SK-N-SH treated with all-trans-retinoic acid at 6 μM for 48 hours (cell line): Measurements from ENCODE around the gene NKX2-2.

ENCODE experiments used
- ATAC-seq: fragments of 200-7000 bp; cut with Tn5 transposase; 3 replicates; pipeline ENCODE4 v1.9.1; 2020; ENCODE audit warnings: mild to moderate bottlenecking, moderate library complexity
- ARNTL ChIP-seq: fragments of 450-650 bp; formaldehyde crosslinking; IDR thresholded peaks from 2 replicates; pipeline ENCODE4 v1.5.0; 2020; ENCODE audit warnings: low read depth, mild to moderate bottlenecking, moderate library complexity, borderline replicate concordance
- BACH2 ChIP-seq: fragments of 250-450 bp; sonication (Bioruptor Pico); IDR thresholded peaks from 2 replicates; pipeline ENCODE4 v1.9.0; 2021; ENCODE audit warnings: mild to moderate bottlenecking, borderline replicate concordance
- CSDC2 ChIP-seq: fragments of 250-450 bp; sonication (Bioruptor Pico); IDR thresholded peaks from 2 replicates; pipeline ENCODE4 v1.5.0; 2020; ENCODE audit warnings: mild to moderate bottlenecking, moderate library complexity
- ESRRG ChIP-seq: fragments of 250-450 bp; sonication (Bioruptor Pico); IDR thresholded peaks from 2 replicates; pipeline ENCODE4 v1.6.1; 2021; ENCODE audit warnings: mild to moderate bottlenecking
- GLIS3 ChIP-seq: fragments of 250-450 bp; sonication (Bioruptor Pico); IDR thresholded peaks from 2 replicates; pipeline ENCODE4 v1.5.0; 2020; ENCODE audit warnings: mild to moderate bottlenecking, moderate library complexity
- ISL1 ChIP-seq: fragments of 250-450 bp; sonication (Bioruptor Pico); IDR thresholded peaks from 2 replicates; pipeline ENCODE4 v2.1.2; 2022; ENCODE audit warnings: mild to moderate bottlenecking, moderate library complexity
- OSR1 ChIP-seq: fragments of 250-450 bp; sonication (Bioruptor Pico); IDR thresholded peaks from 2 replicates; pipeline ENCODE4 v1.8.0; 2022; ENCODE audit warnings: moderate library complexity, mild to moderate bottlenecking, inconsistent platforms
- PPARA ChIP-seq: fragments of 250-450 bp; sonication (Bioruptor Pico); IDR thresholded peaks from 2 replicates; pipeline ENCODE4 v1.5.0; 2020; ENCODE audit warnings: mild to moderate bottlenecking, borderline replicate concordance
- RARB ChIP-seq: fragments of 250-450 bp; sonication (Bioruptor Pico); IDR thresholded peaks from 2 replicates; pipeline ENCODE4 v1.8.0; 2021; ENCODE audit warnings: mild to moderate bottlenecking, moderate library complexity
- SNAI2 ChIP-seq: fragments of 250-450 bp; sonication (Bioruptor Pico); IDR thresholded peaks from 2 replicates; pipeline ENCODE4 v1.5.0; 2020; ENCODE audit warnings: mild to moderate bottlenecking, moderate library complexity
- TCF4 ChIP-seq: fragments of 250-450 bp; sonication (Bioruptor Pico); IDR thresholded peaks from 2 replicates; pipeline ENCODE4 v1.8.0; 2021; ENCODE audit warnings: mild to moderate bottlenecking, moderate library complexity, borderline replicate concordance
- ZC3H10 ChIP-seq: fragments of 250-450 bp; sonication (Bioruptor Pico); IDR thresholded peaks from 2 replicates; pipeline ENCODE4 v1.5.1; 2021; ENCODE audit warnings: mild to moderate bottlenecking, moderate library complexity
- ZFP3 ChIP-seq: fragments of 250-450 bp; sonication (Bioruptor Pico); IDR thresholded peaks from 2 replicates; pipeline ENCODE4 v1.5.0; 2020; ENCODE audit warnings: mild to moderate bottlenecking, moderate library complexity
- ZFP30 ChIP-seq: fragments of 450-650 bp; formaldehyde crosslinking; IDR thresholded peaks from 2 replicates; pipeline ENCODE4 v1.5.0; 2022; ENCODE audit warnings: mild to moderate bottlenecking, moderate library complexity
- ZNF565 ChIP-seq: fragments of 450-650 bp; formaldehyde crosslinking; conservative IDR thresholded peaks from 2 replicates; pipeline ENCODE4 v1.5.0; 2020; ENCODE audit warnings: low read depth, mild to moderate bottlenecking, moderate library complexity
- ZNF70 ChIP-seq: fragments of 450-650 bp; formaldehyde crosslinking; IDR thresholded peaks from 2 replicates; pipeline ENCODE4 v1.5.0; 2020; ENCODE audit warnings: mild to moderate bottlenecking, moderate library complexity
- ZNF8 ChIP-seq: fragments of 450-650 bp; formaldehyde crosslinking; IDR thresholded peaks from 2 replicates; pipeline ENCODE4 v1.5.0; 2020; ENCODE audit warnings: mild to moderate bottlenecking, moderate library complexity
- TF ChIP-seq, protein P1 (sequence below): fragments of 250-450 bp; sonication (Bioruptor Pico); IDR thresholded peaks from 2 replicates; pipeline ENCODE4 v1.5.0; 2020; ENCODE audit warnings: mild to moderate bottlenecking, moderate library complexity
- TF ChIP-seq, protein P2 (sequence below): fragments of 250-450 bp; sonication (Bioruptor Pico); IDR thresholded peaks from 2 replicates; pipeline ENCODE4 v1.8.0; 2021; ENCODE audit warnings: low read depth, mild to moderate bottlenecking, moderate library complexity, borderline replicate concordance
- TF ChIP-seq, protein P3 (sequence below): fragments of 250-450 bp; sonication (Bioruptor Pico); IDR thresholded peaks from 2 replicates; pipeline ENCODE4 v1.5.1; 2021; ENCODE audit warnings: mild to moderate bottlenecking, moderate library complexity
- TF ChIP-seq, protein P4 (sequence below): fragments of 250-450 bp; sonication (Bioruptor Pico); IDR thresholded peaks from 2 replicates; pipeline ENCODE4 v1.8.0; 2020; ENCODE audit warnings: mild to moderate bottlenecking, moderate library complexity, borderline replicate concordance

NKX2-2 gene

DNA sequence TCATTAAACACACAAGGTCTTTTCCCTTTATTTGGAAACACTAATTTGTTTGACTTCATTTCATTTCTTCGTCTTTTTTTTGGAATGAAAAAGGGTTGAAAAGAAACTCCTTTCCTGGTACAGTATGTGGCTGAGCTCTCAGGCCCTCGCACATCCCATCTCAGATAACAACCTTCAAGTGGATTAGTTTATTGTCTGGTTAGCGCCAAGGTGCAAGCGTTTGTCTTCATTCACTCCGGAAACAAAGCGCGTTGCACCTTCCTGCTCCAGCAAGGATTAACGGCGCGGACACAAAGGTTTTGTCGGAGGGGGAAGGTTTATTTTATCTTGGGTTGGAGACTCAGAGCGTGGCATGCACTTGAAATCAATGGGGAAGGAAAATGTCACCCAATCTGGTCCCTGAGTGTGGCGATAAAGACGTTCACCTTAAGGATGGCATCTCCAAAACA lies 5.3 kb upstream of the NKX2-2 start:
- ATAC-seq: no peak

DNA sequence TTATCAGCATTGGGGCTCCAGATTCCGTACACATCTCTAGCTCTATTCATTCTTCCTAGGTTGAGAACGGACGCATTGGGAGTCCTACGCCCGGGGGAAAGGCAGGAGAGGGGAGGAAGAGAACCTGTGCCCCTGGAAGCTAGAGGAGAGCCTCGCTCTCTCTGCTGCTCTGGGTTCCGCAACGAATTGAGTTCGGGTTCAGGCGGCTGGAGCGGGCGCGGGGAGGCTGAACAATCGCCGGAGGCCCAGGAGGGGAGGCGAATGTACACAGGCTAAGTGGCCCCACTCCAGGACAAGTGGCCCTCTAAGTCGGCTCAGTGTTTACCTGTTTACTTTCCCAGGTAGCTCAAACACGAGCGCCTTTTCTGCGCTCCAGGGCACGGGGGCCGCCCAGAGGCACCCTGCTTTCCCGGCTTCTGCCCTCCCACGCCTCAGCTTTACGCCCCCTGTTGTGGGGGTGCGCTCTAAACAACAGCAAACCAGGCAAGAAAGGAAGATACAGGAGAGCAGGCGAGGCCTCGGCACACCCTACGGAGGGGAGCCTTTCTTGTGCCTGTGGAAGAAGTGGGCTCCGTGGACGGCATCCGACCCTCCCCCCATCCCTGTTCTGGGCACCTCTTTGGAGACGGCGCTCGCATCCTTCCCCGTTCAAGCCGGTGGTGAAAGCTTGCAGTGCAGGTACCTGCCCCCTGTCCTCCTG lies 4.6 kb upstream of the NKX2-2 start:
- TF ChIP-seq OSR1 (CRISPR knock-in tag): no peak
- TF ChIP-seq ZNF70: no peak
- TF ChIP-seq GLIS3 (CRISPR knock-in tag): no peak
- no peak for TF ChIP-seq ARNTL (CRISPR knock-in tag)
- TF ChIP-seq, protein P1, sequence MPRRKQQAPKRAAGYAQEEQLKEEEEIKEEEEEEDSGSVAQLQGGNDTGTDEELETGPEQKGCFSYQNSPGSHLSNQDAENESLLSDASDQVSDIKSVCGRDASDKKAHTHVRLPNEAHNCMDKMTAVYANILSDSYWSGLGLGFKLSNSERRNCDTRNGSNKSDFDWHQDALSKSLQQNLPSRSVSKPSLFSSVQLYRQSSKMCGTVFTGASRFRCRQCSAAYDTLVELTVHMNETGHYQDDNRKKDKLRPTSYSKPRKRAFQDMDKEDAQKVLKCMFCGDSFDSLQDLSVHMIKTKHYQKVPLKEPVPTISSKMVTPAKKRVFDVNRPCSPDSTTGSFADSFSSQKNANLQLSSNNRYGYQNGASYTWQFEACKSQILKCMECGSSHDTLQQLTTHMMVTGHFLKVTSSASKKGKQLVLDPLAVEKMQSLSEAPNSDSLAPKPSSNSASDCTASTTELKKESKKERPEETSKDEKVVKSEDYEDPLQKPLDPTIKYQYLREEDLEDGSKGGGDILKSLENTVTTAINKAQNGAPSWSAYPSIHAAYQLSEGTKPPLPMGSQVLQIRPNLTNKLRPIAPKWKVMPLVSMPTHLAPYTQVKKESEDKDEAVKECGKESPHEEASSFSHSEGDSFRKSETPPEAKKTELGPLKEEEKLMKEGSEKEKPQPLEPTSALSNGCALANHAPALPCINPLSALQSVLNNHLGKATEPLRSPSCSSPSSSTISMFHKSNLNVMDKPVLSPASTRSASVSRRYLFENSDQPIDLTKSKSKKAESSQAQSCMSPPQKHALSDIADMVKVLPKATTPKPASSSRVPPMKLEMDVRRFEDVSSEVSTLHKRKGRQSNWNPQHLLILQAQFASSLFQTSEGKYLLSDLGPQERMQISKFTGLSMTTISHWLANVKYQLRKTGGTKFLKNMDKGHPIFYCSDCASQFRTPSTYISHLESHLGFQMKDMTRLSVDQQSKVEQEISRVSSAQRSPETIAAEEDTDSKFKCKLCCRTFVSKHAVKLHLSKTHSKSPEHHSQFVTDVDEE: no peak
- no peak for TF ChIP-seq SNAI2 (CRISPR knock-in tag)
- TF ChIP-seq, protein P2, sequence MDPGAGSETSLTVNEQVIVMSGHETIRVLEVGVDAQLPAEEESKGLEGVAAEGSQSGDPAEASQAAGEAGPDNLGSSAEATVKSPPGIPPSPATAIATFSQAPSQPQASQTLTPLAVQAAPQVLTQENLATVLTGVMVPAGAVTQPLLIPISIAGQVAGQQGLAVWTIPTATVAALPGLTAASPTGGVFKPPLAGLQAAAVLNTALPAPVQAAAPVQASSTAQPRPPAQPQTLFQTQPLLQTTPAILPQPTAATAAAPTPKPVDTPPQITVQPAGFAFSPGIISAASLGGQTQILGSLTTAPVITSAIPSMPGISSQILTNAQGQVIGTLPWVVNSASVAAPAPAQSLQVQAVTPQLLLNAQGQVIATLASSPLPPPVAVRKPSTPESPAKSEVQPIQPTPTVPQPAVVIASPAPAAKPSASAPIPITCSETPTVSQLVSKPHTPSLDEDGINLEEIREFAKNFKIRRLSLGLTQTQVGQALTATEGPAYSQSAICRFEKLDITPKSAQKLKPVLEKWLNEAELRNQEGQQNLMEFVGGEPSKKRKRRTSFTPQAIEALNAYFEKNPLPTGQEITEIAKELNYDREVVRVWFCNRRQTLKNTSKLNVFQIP (CRISPR knock-in tag): no peak
- TF ChIP-seq RARB (CRISPR knock-in tag): no peak
- TF ChIP-seq ZFP30 (CRISPR knock-in tag): no peak
- TF ChIP-seq, protein P3, sequence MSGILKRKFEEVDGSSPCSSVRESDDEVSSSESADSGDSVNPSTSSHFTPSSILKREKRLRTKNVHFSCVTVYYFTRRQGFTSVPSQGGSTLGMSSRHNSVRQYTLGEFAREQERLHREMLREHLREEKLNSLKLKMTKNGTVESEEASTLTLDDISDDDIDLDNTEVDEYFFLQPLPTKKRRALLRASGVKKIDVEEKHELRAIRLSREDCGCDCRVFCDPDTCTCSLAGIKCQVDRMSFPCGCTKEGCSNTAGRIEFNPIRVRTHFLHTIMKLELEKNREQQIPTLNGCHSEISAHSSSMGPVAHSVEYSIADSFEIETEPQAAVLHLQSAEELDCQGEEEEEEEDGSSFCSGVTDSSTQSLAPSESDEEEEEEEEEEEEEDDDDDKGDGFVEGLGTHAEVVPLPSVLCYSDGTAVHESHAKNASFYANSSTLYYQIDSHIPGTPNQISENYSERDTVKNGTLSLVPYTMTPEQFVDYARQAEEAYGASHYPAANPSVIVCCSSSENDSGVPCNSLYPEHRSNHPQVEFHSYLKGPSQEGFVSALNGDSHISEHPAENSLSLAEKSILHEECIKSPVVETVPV (CRISPR knock-in tag): no peak
- no peak for TF ChIP-seq ZNF565
- TF ChIP-seq ZNF8 (CRISPR knock-in tag): no peak
- TF ChIP-seq ISL1 (CRISPR knock-in tag): no peak
- TF ChIP-seq ESRRG: no peak
- TF ChIP-seq TCF4 (CRISPR knock-in tag): no peak
- TF ChIP-seq, protein P4, sequence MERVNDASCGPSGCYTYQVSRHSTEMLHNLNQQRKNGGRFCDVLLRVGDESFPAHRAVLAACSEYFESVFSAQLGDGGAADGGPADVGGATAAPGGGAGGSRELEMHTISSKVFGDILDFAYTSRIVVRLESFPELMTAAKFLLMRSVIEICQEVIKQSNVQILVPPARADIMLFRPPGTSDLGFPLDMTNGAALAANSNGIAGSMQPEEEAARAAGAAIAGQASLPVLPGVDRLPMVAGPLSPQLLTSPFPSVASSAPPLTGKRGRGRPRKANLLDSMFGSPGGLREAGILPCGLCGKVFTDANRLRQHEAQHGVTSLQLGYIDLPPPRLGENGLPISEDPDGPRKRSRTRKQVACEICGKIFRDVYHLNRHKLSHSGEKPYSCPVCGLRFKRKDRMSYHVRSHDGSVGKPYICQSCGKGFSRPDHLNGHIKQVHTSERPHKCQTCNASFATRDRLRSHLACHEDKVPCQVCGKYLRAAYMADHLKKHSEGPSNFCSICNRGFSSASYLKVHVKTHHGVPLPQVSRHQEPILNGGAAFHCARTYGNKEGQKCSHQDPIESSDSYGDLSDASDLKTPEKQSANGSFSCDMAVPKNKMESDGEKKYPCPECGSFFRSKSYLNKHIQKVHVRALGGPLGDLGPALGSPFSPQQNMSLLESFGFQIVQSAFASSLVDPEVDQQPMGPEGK (CRISPR knock-in tag): no peak
- no peak for TF ChIP-seq ZFP3 (CRISPR knock-in tag)
- TF ChIP-seq CSDC2 (CRISPR knock-in tag): no peak
- TF ChIP-seq PPARA (CRISPR knock-in tag): no peak
- no peak for TF ChIP-seq ZC3H10 (CRISPR knock-in tag)
- ATAC-seq: peak; percentile 11; the same call in 1 of the 3 replicates

More for the DNA sequence above, 5.3 kb upstream of the NKX2-2 start:
- TF ChIP-seq, protein P3 (CRISPR knock-in tag): no peak
- TF ChIP-seq, protein P4 (CRISPR knock-in tag): no peak
- TF ChIP-seq ZNF70 (no peak), ZFP3 (CRISPR knock-in tag) (no peak), ZNF565 (no peak), BACH2 (CRISPR knock-in tag) (no peak), ARNTL (CRISPR knock-in tag) (no peak)
- TF ChIP-seq, protein P2 (CRISPR knock-in tag): no peak
